ENCODE data around the gene POTEI.
"Not testable (repeated sequence)": the region's sequence is repeated elsewhere in the genome, so short reads cannot be mapped to it uniquely, and the experiment has no call there.

Gene POTEI

DNA sequence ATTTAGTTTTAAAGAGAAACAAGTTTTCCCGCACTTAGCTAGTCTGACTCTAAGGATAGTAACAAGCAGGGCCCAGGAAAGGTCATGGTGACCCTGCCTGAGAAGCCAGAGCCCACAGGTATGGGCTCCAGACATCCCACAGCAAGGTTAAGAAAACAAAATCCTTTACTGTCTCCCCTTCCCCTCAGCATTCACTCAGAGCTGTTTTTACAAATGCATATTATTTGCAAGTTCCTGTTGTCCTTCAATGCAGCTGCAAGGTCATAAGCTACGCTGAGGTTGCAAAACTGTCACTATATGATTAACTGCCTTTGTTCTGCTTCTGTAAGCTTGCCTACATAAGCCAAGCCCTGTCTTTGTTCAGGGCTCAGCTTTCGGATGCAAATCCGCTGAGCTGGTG, 18.1 kb downstream of the POTEI start:
- in situ Hi-C loops (cut with HindIII; ENCODE audit: low sequenced_read_pairs) = not testable (repeated sequence)

DNA sequence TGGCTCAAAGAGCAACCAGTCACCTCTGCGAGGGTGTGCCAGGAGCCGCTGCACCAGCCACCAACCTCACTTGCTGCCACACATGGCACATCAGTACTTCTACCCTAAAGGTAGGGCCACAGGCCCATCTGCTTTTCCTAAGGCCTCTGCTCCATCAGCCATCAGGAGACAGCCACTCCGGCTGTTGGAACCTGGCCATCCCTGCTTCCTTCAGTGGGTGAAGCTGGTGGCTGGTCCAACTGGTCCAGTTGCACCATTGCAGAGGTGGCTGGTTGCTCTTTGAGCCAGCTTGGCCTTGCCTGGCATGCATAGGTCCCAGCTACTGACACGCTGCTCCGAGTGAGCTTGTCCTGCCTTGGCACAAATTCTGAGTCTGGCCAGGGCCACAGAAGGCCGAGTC, 53.7 kb downstream of the POTEI start:
- in situ Hi-C loops (cut with HindIII; ENCODE audit: low sequenced_read_pairs) = not testable (repeated sequence)

DNA sequence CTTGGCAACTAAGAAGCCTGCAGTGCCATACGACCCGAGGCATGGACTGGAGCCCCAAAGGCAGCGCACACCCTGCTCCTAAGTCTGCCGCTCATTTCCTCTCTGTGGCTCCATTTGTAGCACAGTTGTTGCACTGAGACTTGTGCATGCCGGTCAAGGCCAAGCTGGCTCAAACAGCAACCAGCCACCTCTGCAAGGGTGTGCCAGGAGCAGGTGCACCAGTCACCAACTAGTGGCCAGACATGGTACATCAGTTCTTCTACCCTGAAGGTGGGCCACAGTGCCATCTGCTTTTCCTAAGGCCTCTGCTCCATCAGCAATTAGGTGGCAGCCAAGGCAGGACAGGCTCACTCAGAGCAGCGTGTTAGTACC, 54.4 kb downstream of the POTEI start:
- in situ Hi-C loops (cut with HindIII; ENCODE audit: low sequenced_read_pairs) = not testable (repeated sequence)

DNA sequence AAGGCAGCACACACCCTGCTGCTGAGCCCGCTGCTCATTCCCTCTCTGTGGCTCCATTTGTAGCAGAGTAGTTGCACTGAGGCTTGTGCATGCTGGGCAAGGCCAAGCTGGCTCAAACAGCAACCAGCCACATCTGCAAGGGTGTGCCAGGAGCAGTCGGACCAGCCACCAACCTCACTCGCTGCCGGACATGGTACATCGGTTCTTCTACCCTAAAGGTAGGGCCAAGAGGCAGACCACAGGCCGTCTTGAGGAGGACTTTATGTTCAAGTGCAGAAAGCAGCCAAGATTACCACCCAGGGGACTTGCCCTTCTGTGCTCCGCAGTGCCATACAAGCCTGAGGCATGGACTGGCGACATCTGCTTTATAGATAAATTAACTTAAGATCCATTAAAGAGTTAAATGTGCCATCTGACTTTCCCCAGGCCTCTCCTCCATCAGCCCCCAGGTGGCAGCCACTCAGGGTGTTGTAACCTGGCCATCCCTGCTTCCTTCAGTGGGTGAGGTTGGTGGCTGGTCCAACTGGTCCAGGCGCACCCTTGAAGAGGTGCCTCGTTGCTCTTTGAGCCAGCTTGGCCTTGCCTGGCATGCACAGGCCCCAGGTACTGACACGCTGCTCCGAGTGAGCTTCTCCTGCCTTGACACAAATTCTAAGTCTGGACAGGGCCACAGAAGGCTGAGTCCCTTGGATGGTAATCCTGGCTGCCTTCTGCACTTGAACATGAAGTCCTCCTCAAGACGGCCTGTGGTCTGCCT, 55.0 kb downstream of the POTEI start:
- in situ Hi-C loops (cut with HindIII; ENCODE audit: low sequenced_read_pairs) = not testable (repeated sequence)

DNA sequence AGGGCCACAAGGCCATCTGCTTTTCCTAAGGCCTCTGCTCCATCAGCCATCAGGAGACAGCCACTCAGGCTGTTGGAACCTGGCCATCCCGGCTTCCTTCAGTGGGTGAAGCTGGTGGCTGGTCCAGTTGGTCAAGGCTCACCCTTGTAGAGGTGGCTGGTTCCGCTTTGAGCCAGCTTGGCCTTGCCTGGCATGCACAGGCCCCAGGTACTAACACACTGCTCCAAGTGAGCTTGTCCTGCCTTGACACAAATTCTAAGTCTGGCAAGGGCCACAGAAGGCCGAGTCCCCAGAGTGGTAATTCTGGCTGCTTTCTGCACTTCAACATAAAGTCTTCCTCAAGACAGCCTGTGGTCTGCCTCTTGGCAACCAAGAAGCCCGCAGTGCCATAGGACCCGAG, 56.2 kb downstream of the POTEI start:
- in situ Hi-C loops (cut with HindIII; ENCODE audit: low sequenced_read_pairs) = not testable (repeated sequence)

DNA sequence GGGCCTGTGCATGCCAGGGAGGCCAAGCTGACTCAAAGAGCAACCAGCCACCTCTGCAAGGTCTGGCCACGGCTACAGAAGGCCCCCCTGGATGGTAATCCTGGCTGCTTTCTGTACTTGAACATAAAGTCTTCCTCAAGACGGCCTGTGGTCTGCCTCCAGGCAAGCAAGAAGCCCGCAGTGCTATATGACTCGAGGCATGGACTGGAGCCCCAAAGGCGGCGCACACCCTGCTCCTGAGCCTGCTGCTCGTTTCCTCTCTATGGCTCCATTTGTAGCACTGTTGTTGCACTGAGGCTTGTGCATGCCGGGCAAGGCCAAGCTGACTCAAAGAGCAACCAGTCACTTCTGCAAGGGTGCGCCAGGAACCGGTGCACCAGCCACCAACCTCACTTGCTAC, 57.3 kb downstream of the POTEI start:
- in situ Hi-C loops (cut with HindIII; ENCODE audit: low sequenced_read_pairs) = not testable (repeated sequence)

DNA sequence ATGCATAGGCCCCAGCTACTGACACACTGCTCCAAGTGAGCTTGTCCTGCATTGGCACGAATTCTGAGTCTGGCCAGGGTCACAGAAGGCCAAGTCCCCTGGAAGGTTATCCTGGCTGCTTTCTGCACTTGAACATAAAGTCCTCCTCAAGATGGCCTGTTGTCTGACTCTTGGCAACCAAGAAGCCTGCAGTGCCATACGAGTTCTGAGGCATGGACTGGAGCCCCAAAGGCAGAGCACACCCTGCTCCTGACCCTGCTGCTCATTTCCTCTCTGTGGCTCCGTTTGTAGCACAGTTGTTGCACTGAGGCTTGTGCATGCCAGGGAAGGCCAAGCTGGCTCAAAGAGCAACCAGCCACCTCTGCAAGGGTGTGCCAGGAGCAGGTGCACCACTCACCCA, 57.9 kb downstream of the POTEI start:
- in situ Hi-C loops (cut with HindIII; ENCODE audit: low sequenced_read_pairs) = not testable (repeated sequence)

DNA sequence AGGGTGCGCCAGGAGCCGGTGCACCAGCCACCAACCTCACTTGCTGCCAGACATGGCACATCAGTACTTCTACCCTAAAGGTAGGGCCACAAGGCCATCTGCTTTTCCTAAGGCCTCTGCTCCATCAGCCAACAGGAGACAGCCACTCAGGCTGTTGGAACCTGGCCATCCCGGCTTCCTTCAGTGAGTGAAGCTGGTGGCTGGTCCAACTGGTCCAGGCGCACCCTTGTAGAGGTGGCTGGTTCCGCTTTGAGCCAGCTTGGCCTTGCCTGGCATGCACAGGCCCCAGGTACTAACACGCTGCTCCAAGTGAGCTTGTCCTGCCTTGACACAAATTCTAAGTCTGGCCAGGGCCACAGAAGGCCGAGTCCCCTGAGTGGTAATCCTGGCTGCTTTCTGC, 58.8 kb downstream of the POTEI start:
- in situ Hi-C loops (cut with HindIII; ENCODE audit: low sequenced_read_pairs) = not testable (repeated sequence)

DNA sequence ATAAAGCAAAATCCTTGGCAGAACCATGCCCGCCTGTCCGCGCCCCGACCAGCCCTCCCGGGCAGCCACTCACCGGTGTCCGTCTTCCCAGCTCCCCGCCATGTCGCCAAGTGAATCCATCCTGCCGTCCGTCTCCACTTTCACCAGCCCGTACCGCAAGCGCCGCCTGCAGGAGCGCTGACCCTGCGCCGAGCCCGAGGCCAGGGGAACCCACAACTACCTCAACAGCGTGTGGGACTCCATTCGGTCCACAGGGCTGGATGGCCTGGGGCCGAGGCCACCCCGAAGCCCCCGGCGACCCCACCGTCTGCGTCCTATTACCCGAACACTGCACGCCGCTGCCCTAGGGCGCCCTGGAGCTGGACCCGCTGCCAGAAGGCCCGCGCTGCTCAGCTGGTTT, 81.5 kb downstream of the POTEI start:
- in situ Hi-C loops (cut with HindIII; ENCODE audit: low sequenced_read_pairs) = not testable (repeated sequence)

DNA sequence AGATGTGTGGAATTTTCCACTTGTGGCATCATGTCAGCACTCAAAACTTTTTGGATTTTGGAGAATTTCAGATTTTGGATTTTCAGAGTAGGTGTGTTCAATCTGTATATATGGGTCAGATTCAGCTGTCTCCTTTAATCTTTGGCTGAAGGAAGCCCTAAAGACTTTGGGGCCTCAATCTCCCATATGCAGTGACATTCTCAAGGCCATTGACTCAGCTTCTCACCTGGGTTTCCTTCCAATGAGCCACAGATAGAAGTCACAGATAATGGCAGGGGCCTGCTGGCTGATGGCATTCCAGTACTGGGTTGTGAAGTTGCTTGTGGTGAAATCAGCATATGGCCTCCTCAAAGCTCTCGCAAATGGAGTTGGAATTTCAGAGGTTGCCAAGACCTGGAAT, 90.3 kb downstream of the POTEI start:
- in situ Hi-C loops (cut with HindIII; ENCODE audit: low sequenced_read_pairs) = not testable (repeated sequence)

DNA sequence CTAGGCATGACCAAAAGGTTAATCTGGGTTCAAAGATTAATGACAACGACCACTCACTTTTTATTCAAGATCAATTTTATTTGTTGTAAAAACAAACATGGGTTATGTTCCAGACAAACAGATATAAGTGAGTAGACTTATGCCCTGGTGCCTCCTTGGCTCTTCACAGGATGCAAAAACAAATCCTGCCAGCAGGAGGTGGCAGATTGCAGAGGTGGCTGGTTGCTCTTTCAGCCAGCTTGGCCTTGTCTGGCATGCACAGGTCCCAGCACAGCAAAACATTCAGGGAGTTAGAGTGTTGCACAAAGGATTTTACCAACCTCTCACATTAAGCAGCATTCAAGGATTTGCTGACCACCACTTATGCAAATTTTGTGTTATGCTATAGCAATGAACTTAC, 92.4 kb downstream of the POTEI start:
- in situ Hi-C loops (cut with HindIII; ENCODE audit: low sequenced_read_pairs) = not testable (repeated sequence)

Data from DLD1 (cell line).